Stimulated activated CD4-positive, alpha-beta T cell treated with anti-CD3 and anti-CD28 coated beads, Interleukin-15, amount 100 ng/mL, for 48 hours (primary cell): Measurements from ENCODE around the gene VENTX.
A peak's percentile ranks its signal among the peaks of the same experiment; 100 is the strongest.
"Not testable (repeated sequence)": the region's sequence is repeated elsewhere in the genome, so short reads cannot be mapped to it uniquely, and the experiment has no call there.

Source experiments
- DNase-seq, 2 donors: peaks; one replicate each; pipeline ENCODE4 v3.0.0-alpha.2; 2020; ENCODE audit warnings: low read depth in 2 of 2

VENTX gene

GRCh38 chr10:133254421-133255120 lies 16.9 kb downstream of the VENTX start:
- DNase-seq, result no peak

GRCh38 chr10:133255323-133255722 lies 17.7 kb downstream of the VENTX start:
- no peak for DNase-seq

- no peak for DNase-seq
These were observed 19.9 kb downstream of the VENTX start for GRCh38 chr10:133257489-133258065.

GRCh38 chr10:133258066-133258817 lies 20.6 kb downstream of the VENTX start:
- DNase-seq, result peak in 1 of 2 donors; percentile 47

GRCh38 chr10:133258818-133259601 lies 21.4 kb downstream of the VENTX start:
- peak; percentile 90 to 95 for DNase-seq

GRCh38 chr10:133259602-133259989 lies 21.9 kb downstream of the VENTX start:
- DNase-seq, result no peak

GRCh38 chr10:133260895-133261725 lies 23.5 kb downstream of the VENTX start:
- peak; percentile 66 to 68 for DNase-seq

- DNase-seq, result peak; percentile 69 to 79
These were observed 24.2 kb downstream of the VENTX start for GRCh38 chr10:133261726-133262325.

GRCh38 chr10:133262696-133263095 lies 25.0 kb downstream of the VENTX start:
- no peak for DNase-seq

GRCh38 chr10:133263674-133264073 lies 26.0 kb downstream of the VENTX start:
- no peak for DNase-seq

GRCh38 chr10:133264461-133264860 lies 26.8 kb downstream of the VENTX start:
- DNase-seq, result no peak

GRCh38 chr10:133265052-133265451 lies 27.4 kb downstream of the VENTX start:
- DNase-seq, result not testable (repeated sequence)

GRCh38 chr10:133266056-133266795 lies 28.6 kb downstream of the VENTX start:
- DNase-seq, result no peak

GRCh38 chr10:133267293-133267692 lies 29.6 kb downstream of the VENTX start:
- no peak for DNase-seq

- no peak for DNase-seq
These were observed 30.2 kb downstream of the VENTX start for GRCh38 chr10:133267829-133268228.

- no peak for DNase-seq
These were observed 30.9 kb downstream of the VENTX start for GRCh38 chr10:133268532-133268931.

- DNase-seq, result no peak
These were observed 31.7 kb downstream of the VENTX start for GRCh38 chr10:133269367-133269766.

- no peak for DNase-seq
These were observed 32.5 kb downstream of the VENTX start for GRCh38 chr10:133270204-133270603.

- DNase-seq, result no peak
These were observed 33.2 kb downstream of the VENTX start for GRCh38 chr10:133270773-133271297.
